NCI-H187 treated with DMSO at 0.1 percent for 48 hours (cell line): ENCODE data around the gene P4HTM.

ENCODE experiments used
- DNase-seq: peaks from one replicate; lab custom pipeline; 2025; lab: John Stamatoyannopoulos, UW

P4HTM gene, protein sequence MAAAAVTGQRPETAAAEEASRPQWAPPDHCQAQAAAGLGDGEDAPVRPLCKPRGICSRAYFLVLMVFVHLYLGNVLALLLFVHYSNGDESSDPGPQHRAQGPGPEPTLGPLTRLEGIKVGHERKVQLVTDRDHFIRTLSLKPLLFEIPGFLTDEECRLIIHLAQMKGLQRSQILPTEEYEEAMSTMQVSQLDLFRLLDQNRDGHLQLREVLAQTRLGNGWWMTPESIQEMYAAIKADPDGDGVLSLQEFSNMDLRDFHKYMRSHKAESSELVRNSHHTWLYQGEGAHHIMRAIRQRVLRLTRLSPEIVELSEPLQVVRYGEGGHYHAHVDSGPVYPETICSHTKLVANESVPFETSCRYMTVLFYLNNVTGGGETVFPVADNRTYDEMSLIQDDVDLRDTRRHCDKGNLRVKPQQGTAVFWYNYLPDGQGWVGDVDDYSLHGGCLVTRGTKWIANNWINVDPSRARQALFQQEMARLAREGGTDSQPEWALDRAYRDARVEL

DNA sequence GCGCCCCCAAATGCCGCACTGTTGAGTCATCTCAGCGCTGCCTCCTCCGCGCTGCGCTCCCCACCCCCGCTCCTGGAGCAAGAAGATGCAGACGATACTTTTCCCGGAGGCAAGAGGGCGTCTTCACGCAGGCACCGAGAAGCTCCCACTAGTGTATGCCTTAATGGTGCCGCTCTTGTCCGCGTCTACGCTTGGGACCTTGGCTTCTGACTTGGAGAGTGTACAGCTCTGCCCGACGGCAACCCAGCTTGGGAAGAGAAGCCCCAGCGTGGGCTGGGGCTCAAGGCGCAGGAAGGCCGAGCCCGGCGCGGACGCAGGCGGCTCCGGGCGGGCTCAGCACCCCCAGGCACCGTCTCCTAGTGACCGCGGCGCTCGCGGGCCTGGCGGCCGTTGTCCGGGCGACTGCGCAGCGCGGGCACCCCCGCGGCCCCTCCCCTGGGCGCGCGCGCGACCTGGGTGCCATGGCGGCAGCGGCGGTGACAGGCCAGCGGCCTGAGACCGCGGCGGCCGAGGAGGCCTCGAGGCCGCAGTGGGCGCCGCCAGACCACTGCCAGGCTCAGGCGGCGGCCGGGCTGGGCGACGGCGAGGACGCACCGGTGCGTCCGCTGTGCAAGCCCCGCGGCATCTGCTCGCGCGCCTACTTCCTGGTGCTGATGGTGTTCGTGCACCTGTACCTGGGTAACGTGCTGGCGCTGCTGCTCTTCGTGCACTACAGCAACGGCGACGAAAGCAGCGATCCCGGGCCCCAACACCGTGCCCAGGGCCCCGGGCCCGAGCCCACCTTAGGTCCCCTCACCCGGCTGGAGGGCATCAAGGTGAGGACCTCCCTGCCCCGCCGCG, at the start of gene P4HTM:
Gene P4HTM (plus strand): TSS at position 446 of the 840 bp plus-strand sequence. CDS start 16 bp downstream, at position 462.
- DNase-seq = no peak

DNA sequence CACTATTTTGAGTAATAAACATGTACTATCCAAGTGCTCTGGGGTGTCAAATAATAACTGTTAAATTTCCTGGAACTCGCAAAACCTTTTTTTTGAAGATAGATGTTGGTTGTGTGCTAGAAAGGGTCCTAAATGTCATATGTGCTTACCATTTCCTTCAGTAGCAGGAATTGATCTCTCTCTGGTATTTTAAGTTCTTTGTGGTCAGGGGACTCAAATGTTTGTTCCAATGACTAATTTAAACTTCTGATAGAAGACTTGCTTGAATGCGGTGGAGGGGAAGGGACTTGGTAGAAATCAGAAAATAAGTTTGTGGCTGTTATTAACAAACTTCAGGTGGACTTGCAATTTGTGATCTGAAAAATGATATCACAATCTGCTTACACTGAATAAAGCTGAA, 44.6 kb upstream of the P4HTM start:
- DNase-seq = no peak

DNA sequence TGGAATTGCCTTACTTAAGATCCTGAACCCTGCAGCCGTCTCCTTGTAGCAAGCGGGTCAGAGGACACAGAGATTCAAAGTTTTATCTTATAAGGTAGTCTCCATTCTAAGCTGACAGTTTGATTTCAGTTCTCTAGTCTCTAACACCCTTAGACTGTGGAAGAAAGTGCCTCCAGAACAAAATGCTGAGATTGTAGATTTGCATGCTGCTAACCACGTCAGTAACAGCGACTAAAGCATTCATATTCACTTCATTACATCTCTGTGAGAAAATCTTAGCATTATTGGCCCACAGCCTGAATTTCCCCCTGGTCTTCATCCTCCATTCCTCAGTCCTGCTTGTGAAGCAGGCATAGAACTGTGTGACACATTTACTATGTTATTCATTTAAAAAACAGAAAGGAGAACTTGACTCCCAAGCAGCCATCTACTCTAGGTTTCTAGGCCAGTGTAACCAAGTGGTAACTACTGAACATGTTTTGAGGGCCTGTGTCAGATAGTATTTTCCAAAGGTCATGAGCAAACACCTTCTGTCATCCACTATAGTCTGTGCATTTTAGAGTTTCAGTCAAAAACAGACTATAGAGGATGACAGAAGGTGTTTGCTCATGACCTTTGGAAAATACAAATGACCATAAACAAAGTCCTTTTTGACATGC, 44.0 kb upstream of the P4HTM start:
- no peak for DNase-seq

DNA sequence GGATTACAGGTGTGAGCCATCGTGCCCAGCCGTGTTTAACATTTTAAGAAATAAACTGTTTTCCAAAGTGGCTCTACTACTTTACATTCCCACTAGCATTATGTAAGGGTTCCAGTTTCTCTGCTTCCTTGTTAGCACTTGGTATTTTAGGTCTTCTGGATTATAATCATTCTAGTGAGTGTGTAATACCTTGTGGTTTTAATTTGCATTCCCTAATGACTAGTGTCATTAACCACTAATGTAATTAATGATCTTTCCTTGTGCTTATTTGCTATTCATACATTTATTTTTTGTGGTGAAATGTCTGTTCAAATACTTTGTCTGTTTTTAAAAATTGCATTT, 40.7 kb upstream of the P4HTM start:
- no peak for DNase-seq

DNA sequence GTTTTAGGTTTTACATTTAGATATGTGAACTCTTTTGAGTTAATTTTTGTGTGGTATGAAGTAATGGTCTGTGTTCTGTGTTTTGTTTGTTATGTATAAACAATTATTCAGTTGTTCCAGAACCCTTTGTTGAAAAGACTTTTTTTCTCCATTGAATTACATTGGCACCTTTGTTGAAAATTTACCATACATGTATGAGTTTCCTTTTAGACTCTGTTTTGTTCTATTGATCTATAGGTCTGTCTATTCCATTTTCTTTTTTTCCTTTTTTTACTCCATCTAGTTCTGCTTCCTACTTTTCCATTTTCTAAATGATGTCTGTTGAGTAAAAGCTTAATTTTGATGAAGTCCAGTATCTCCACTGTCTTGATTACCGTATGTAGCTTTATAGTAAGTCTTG, 40.0 kb upstream of the P4HTM start:
- DNase-seq = no peak

DNA sequence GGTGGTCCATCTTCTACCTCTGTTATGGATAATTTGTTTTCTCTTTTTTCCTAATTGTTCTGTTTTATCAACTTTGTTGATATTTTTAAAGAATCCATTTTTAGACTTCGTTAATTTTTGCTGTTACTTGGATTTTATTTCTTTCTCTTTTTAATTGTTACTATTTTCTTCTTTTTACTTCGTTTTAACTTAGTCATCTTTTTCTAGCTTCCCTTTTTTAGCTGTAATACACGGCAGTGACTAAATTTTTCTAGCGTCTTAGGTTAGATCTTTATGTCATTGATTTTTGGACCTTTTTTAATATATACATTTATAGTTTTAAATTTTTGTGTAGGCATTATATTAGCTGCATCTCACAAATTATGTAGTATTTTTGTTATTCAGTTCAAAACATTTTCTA, 38.3 kb upstream of the P4HTM start:
- no peak for DNase-seq

DNA sequence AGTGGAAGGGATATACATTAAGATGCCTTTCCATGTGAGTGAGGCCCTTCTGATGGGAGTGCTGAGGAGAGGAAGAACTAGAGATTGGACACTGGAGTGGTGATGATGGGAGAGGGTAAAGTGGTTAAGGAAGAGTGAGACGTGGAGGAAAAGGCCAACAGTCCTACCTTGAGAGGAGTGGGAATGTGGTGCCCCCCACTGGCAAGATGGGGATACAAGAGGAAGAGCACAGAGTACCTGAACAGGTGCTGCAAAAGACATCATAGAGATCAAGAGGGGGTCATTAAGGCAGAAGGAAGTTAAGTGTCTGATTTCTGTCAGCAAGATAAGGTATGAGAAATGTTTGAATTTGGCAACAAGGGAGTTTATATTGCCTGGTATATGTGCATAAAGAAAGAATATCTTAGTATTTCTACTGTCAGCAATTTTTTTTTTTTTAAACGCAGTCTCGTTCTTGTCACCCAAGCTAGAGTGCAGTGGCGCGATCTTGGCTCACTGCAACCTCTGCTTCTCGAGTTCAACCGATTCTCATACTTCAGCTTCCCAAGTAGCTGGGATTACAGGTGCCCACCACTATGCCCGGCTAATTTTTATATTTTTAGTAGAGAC, 37.4 kb upstream of the P4HTM start:
- DNase-seq = no peak

DNA sequence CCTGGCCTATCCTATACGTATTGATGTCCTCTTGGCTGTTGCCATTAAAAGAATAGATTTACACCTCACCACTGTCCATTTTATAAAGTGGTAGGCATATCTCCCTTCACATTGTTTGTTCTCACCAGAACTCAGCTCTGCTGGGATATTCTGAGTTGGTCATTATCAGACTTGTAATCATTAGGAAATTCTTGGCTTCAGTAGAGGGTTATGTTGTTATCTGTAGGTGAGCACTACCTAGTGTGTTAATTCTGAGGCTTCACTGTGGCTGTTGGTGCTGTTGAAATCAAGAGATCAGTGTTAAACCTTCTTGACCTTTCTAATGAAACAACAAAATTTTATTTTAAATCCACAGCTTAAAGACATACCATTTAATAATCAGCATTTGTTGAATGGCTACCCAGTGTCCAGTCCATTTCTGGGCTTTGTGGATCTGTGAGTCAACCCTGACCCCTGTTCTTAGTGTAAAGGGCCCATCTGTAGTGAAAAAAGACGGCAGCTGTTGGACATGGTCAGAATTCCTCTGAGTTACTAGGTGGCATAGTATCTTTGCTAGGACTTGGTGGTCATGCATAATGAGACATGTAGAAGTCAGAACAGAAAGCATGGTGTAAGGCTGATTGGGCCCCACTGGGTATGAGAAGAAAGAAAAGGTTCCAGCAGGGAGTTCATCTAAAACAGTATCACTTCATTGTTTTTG, 32.9 kb upstream of the P4HTM start:
- no peak for DNase-seq

DNA sequence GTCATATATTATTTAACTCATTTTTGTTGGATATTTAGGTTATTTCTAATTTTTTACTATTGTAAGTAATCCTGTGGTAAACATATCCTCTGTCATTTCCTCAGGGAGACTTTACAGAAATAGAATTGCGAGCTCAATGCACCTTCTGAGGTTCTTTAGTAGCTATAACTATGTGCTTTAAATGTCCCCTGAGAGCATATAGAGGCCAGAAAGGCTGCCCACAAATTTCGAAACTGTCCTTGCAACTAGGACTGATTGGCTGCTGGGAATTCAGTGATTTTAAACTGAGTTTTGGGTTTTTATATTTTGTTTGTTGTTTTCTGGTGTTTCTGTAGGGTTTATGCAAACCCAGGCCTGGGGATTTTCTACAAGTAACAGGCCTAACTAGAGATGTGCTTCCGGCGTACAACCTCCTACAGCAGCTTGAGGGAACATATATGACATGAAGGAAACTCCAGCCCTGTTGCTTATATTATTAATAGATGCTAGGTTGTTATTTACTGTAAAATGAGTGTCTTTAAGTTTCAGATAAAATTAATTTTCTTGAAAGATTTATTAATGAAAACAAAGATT, 29.1 kb upstream of the P4HTM start:
- DNase-seq = no peak

DNA sequence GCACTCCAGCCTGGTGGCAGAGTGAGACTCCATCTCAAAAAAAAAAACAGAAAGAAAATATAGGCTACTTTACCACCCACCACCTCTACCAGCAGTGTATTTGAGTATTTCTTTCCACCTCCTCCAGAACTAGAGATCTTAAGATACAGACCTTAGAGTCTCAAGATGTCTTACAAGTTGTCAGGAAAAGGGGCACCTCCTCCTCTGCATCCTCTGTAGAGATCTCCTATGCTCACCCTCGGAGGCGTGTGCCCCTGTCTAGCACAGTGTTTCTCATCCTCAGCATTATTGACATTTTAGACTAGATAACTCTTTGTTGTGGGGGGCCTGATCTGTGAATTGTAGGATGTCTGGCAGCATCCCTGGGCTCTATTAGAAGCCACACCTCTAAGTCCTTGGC, 27.7 kb upstream of the P4HTM start:
- DNase-seq = no peak

DNA sequence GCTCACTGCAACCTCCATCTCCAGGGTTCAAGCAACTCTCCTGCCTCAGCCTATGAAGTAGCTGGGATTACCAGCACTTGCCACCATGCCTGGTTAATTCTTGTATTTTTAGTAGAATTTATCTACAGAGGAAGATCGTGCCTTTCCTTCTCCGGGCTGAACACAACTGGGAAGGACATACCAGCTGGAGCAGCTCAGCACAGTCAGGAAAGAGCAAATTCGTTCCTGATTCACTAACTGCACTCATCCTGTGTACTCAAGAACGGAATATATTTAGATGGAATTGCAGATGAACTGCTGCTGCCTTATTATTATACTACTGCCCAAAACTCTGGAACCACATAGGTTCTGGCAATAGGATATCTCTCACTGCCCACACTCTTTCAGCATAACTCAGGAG, 27.1 kb upstream of the P4HTM start:
- no peak for DNase-seq

DNA sequence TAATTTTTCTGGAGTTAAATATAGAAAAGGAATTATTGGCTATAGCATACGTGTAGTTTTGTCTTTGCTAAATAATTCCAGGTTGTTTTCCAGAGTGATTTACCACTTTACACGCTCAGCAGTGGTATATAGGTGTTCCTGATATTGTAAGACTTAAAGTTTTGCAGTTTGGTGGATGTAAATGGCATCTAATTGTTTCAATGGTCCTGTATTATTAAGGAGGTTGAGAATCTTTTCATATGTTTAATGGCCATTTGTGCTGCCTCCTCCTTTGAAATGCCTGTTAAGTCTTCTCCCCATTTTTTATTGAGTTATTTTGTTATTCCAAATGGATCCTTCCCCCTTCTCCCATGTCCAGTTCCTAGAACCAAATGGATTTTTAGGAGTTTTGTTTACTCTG, 26.4 kb upstream of the P4HTM start:
- DNase-seq = no peak

DNA sequence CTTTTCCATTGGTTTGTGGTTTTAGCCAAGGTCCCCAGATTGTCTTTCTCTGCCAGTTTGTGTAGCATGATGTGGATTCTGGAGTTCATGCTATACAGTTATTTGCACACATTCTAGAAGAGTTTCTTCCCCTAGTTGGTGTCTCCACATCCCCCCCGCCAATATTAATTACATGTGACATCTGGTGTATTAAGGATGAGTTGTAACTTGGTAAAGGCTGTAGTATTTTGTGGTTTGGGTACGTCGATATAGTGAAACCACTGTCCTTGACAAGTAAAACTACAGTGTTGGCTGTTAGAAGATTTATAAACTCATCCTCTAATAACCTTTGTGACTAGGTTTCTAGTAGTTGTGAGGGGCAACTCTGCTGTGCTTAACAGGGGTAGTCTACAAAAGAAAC, 23.7 kb upstream of the P4HTM start:
- no peak for DNase-seq

DNA sequence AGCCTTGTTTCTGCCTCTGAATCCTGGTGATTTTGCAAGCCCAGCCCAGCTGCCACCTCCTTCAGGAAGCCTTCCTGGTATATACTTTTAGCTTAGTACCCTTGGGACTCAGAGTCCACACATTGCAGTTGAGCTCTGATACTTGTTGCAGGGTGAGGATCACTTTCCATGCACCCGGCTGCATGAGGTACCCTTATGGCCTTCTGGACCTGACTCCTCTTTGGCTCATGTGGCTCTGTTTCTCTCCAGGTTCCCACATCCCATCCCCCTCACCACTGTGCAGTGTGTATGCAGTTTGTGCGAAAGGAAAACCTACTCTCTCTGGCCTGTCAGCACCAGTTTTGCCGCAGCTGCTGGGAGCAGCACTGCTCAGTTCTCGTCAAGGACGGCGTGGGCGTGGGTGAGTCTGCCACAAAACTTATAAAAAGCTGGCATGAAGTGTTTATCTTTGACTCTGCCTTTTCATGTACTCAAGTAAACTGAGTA, 23.1 kb upstream of the P4HTM start:
- no peak for DNase-seq

DNA sequence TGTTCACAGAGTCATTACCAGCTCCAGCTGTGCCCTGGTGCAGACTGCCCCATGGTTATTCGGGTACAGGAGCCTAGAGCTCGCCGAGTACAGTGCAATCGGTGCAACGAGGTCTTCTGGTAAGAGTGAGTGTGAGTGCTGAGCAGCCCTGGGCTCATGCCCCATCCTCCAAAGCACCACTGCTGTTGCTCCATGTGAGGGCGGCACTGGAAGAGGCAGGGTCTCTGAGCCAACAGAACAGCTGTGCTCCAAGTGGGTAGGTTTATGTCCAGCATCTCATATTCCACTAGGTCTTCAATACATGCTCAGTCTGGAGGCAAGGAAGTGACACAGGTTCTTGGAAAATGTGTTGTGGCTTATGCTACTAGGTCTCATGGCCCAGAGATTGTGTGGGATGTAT, 19.5 kb upstream of the P4HTM start:
- no peak for DNase-seq

DNA sequence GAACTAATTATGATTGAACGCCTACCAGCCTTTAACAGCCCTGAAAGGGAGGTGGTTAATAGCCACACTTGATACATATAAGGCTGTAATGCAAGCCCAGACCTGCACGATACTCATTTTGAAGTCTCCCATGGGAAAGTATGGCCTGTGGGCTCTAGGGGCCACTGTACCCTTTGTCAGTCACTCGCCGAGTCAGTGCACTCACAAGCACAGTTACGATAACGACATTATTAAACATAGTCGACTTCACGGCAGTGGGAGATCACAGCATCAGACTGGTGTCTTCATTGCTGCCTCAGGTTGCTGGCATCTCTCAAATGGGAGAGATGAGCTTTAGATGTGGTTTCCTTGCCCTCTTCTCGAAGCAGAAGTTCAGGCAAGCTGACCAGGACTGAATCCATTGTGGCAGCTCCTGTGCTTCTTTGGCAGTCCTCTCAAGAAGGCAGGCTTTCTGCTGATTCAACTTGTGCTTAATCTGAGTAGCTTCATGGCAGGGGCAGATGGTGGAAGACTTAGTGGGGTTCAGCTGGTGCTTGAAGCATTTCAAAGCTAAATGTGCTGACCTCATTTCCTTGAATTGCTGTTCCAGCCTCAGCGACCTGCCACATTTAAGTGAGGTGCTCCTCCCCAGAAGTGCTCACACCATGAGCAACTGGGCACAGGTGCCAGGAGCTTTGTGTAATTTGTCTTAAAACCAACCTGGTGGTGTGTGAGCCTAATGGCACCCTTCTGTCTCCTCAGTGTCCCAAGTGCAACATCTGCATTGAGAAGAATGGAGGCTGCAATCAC, 15.8 kb upstream of the P4HTM start:
- no peak for DNase-seq

DNA sequence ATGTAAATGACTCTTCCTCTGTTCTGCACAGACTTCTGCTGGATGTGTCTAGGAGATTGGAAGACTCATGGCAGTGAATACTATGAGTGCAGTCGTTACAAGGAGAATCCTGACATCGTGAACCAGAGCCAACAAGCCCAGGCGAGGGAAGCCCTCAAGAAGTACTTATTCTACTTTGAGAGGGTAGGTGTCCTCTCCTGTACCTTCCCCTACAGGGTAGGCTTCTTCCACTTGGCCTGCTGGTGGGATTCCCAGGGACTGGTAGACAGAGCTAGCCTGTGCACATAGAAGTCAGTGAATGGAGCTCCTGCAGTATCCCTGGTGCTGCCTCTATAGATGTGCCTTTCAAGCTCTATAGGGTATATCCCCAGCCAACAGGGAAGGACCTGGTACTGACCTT, 10.6 kb upstream of the P4HTM start:
- no peak for DNase-seq

DNA sequence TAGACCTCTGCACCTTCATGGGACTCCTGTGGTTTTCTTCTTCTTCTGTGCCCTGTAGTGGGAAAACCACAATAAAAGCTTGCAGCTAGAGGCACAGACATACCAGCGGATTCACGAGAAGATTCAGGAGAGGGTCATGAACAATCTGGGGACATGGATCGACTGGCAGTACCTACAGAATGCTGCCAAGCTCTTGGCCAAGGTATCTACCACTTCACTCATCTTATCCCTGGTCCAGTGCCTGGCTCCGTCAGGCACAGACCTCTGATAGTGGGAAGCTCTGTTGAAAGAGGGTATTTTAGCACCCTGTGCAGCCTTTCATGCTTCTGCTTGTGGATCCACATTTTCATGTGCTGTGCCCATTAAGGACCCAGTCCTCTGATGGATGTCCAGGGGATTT, 9.7 kb upstream of the P4HTM start:
- DNase-seq = no peak

DNA sequence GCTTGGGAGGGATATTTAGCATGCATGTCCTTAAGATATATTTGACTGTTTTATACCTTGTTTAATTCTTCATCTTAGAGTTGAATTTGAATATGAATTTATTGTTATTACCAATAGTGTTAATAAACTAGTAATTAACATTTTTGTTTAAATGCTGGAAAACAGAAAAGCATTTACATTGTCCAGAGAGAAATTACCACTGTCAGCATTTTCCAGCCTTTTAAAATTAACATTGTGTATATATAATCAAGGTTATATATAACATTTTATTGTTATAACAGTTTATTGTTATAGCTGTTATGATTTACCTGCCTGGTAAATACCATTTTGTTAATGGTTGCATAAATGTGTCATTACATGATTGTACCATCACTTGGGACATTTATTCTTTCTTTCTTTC, 8.0 kb upstream of the P4HTM start:
- DNase-seq = no peak

DNA sequence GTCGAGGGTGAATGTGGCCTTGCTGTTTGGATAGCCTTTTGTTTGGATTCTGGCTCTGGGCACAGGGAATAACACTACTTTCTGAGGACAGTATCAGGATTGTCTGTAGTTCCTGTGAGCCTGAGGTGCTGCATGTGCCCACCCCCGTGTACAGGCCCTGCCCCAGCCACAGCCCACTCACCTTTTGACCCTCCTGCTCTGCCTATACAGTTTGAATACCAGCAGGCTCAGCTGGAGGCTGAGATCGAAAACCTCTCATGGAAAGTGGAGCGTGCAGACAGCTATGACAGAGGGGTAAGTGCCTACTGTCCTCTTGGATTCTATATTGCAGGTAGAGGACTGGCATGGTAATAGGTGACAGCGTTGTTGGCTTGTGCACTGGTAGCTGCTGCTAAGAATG, 7.4 kb upstream of the P4HTM start:
- no peak for DNase-seq
